ENCODE results near the gene KRTAP9-7.

The KRTAP9-7 gene

DNA sequence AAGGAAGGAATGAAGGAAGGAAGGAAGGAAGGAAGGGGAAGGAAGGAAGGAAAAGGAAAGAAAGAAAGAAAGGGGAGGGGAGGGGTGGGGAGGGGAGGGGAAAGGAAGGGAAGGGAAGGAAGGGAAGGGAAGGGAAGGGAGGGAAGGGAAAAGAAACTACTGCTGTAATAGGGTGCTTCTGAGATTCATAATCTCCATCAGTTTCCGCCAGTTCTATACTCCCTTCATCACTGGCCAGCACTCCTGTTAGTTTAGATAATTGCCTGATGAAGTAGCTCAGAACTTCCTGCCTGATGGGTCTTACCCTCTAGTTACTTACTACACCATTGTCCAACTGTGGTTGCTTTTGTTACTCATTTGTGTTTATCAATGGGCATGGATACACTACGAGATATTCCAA is 12.3 kb upstream of the KRTAP9-7 start:
- no peak for TF ChIP-seq SIN3A (IDR thresholded peaks at IDR 0.05; ENCODE audit: borderline replicate concordance, insufficient read depth, low read length)
- TF ChIP-seq REST (IDR thresholded peaks at IDR 0.05; ENCODE audit: insufficient read depth in 1 of 2, low read depth in 2 of 2, low read length in 2 of 2): no peak
- TF ChIP-seq TAF1 (IDR thresholded peaks at IDR 0.05; ENCODE audit: borderline replicate concordance, insufficient read depth, low read length): no peak
- TF ChIP-seq FOXP2 (optimal IDR thresholded peaks at IDR 0.05; ENCODE audit: borderline replicate concordance, extremely low read depth, extremely low read length, insufficient read depth): no peak
- no peak for TF ChIP-seq POLR2AphosphoS5 (IDR thresholded peaks at IDR 0.05; ENCODE audit: low read depth, low read length)

DNA sequence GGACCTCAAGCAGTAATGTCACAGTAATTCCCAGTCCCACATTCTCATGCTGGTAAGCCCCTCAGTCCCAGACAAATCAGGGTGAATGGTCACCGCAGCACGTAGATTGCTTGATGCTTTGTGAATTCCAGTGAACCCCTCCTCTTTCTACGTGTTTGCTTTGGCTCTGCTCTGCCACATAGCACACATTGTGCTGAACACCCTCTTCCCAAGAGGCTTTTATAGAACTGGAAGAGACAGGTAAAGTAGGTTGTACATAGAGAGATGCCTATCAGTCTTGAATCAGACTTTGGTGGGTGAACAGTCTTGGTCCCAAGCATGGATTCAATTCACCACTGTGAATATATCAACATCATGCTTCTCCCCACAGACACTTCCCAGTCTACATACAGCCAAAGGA is 10.9 kb upstream of the KRTAP9-7 start:
- no peak for TF ChIP-seq REST (IDR thresholded peaks at IDR 0.05; ENCODE audit: insufficient read depth in 1 of 2, low read depth in 2 of 2, low read length in 2 of 2)
- TF ChIP-seq SIN3A (IDR thresholded peaks at IDR 0.05; ENCODE audit: borderline replicate concordance, insufficient read depth, low read length): no peak
- TF ChIP-seq FOXP2 (optimal IDR thresholded peaks at IDR 0.05; ENCODE audit: borderline replicate concordance, extremely low read depth, extremely low read length, insufficient read depth): no peak
- TF ChIP-seq TAF1 (IDR thresholded peaks at IDR 0.05; ENCODE audit: borderline replicate concordance, insufficient read depth, low read length): no peak
- TF ChIP-seq POLR2AphosphoS5 (IDR thresholded peaks at IDR 0.05; ENCODE audit: low read depth, low read length): no peak

- TF ChIP-seq REST (IDR thresholded peaks at IDR 0.05; ENCODE audit: insufficient read depth in 1 of 2, low read depth in 2 of 2, low read length in 2 of 2): no peak
- TF ChIP-seq FOXP2 (optimal IDR thresholded peaks at IDR 0.05; ENCODE audit: borderline replicate concordance, extremely low read depth, extremely low read length, insufficient read depth): no peak
- no peak for TF ChIP-seq SIN3A (IDR thresholded peaks at IDR 0.05; ENCODE audit: borderline replicate concordance, insufficient read depth, low read length)
- TF ChIP-seq POLR2AphosphoS5 (IDR thresholded peaks at IDR 0.05; ENCODE audit: low read depth, low read length): no peak
- no peak for TF ChIP-seq TAF1 (IDR thresholded peaks at IDR 0.05; ENCODE audit: borderline replicate concordance, insufficient read depth, low read length)
Observed at GRCh38 chr17:41265078-41265477, 10.4 kb upstream of the KRTAP9-7 start, which contains the start of gene KRTAP9-6. Gene KRTAP9-6, plus strand, starts transcription at chr17:41265378. Its CDS starts 0 bp downstream, at chr17:41265378.

DNA sequence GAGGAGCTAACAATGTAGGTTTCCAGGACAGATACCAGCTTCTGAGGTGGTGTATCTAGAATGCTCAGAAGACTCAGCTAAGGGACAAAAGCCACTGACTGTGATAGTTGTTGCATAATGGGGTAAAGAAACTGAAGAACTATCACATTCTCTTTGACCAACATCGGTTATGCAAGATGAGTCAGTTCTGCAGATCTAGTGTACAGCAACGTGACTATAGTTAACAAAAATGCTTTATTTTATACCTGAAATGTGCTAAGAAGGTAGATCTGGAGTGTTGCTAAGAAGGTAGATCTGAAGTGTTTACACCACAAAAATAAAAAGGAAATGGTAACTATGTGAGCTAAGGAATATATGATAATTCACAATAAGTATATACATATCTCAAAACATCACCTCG is 7.8 kb upstream of the KRTAP9-7 start:
- no peak for TF ChIP-seq REST (IDR thresholded peaks at IDR 0.05; ENCODE audit: insufficient read depth in 1 of 2, low read depth in 2 of 2, low read length in 2 of 2)
- no peak for TF ChIP-seq FOXP2 (optimal IDR thresholded peaks at IDR 0.05; ENCODE audit: borderline replicate concordance, extremely low read depth, extremely low read length, insufficient read depth)
- no peak for TF ChIP-seq SIN3A (IDR thresholded peaks at IDR 0.05; ENCODE audit: borderline replicate concordance, insufficient read depth, low read length)
- no peak for TF ChIP-seq TAF1 (IDR thresholded peaks at IDR 0.05; ENCODE audit: borderline replicate concordance, insufficient read depth, low read length)
- TF ChIP-seq POLR2AphosphoS5 (IDR thresholded peaks at IDR 0.05; ENCODE audit: low read depth, low read length): no peak

DNA sequence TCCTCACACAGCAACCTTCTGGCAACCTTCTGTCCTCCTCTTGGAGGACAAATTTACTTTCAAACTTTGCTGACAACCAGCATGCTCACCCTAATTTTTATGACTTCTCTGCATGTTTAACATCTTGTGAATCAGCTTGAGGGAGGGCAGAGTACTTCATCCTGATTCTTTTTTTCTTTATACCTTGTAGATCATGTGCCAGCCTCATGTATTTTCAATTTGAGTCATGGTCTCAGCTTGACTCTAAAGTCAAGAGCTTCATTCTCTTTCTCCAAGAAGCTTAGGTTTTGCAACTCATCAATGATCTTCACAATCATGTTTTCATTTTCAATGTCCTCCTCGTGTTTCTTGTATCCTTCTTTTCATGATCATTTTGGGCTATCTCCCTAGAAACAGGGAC is 3.6 kb upstream of the KRTAP9-7 start:
- TF ChIP-seq TAF1 (IDR thresholded peaks at IDR 0.05; ENCODE audit: borderline replicate concordance, insufficient read depth, low read length): no peak
- TF ChIP-seq POLR2AphosphoS5 (IDR thresholded peaks at IDR 0.05; ENCODE audit: low read depth, low read length): no peak
- TF ChIP-seq FOXP2 (optimal IDR thresholded peaks at IDR 0.05; ENCODE audit: borderline replicate concordance, extremely low read depth, extremely low read length, insufficient read depth): no peak
- TF ChIP-seq SIN3A (IDR thresholded peaks at IDR 0.05; ENCODE audit: borderline replicate concordance, insufficient read depth, low read length): no peak
- no peak for TF ChIP-seq REST (IDR thresholded peaks at IDR 0.05; ENCODE audit: insufficient read depth in 1 of 2, low read depth in 2 of 2, low read length in 2 of 2)
